Prostate gland (tissue), 2 donors: ENCODE measurements around the gene PMM1. TPM values are rescaled to one million over a fixed set of nuclear protein-coding genes. Genes with fewer than 3 reads are reported as not detected.

Source experiments
- DNase-seq: peaks from one replicate; pipeline ENCODE4 v3.0.0-alpha.2; 2019; ENCODE audit warnings: low spot score
- H3K27ac ChIP-seq, 2 donors: fragments of 200-600 bp; sonication (generic); 2 replicates each; pipeline ENCODE4 v1.5.1; 2017 to 2019
- H3K27me3 ChIP-seq: fragments of 200-600 bp; sonication (generic); replicated peaks from 2 replicates; pipeline ENCODE4 v1.5.1; 2019; ENCODE audit not compliant: insufficient read depth
- H3K36me3 ChIP-seq, 2 donors: fragments of 200-600 bp; sonication (generic); 1 replicate in 1 of 2; 2 replicates in 1 of 2; pipeline versions ENCODE4 v1.5.1 to v1.8.1; 2017 to 2019
- H3K4me1 ChIP-seq: fragments of 200-600 bp; sonication (generic); replicated peaks from 2 replicates; pipeline ENCODE4 v1.5.1; 2019
- H3K4me3 ChIP-seq, 2 donors: fragments of 200-600 bp; sonication (generic); 2 replicates each; pipeline ENCODE4 v1.5.1; 2017 to 2019
- H3K9me3 ChIP-seq: fragments of 200-600 bp; sonication (generic); 2 replicates; pipeline ENCODE4 v1.5.1; 2017
- CTCF ChIP-seq, 4 experiments: fragments of 200-600 bp in 2 of 4; fragments of 450-650 bp in 2 of 4; sonication (generic) in 2 of 4; IDR thresholded peaks; 1 replicate in 3 of 4; 2 replicates in 1 of 4; pipeline ENCODE4 v1.5.1; 2016 to 2019; ENCODE audit warnings: antibody characterized with exemption in 4 of 4, mild to moderate bottlenecking in 2 of 4, moderate library complexity in 2 of 4
- POLR2A ChIP-seq: fragments of 450-650 bp; IDR thresholded peaks from one replicate; pipeline ENCODE4 v1.6.1; 2016; ENCODE audit warnings: antibody characterized with exemption, mild to moderate bottlenecking
- POLR2AphosphoS5 ChIP-seq: sonication (generic); formaldehyde crosslinking; IDR thresholded peaks from one replicate; pipeline ENCODE4 v1.6.1; 2017; ENCODE audit warnings: antibody characterized with exemption
- WGBS: methylation state at CpG from one replicate; pipeline ENCODE4 v1.1.5; 2018; 5-methylcytosine and 5-hydroxymethylcytosine counted together
- intact Hi-C: fragments of 100-400 bp; cut with DNase I; formaldehyde crosslinking; loops from one replicate; pipeline ENCODE4 v1.14.2; 2022
- total RNA-seq, 2 donors: library from RNA; depleted of rRNA; stranded (reverse); fragments of >200 nt; gene quantifications; one replicate each; pipeline ENCODE4 v1.1.0, GENCODE V29; 2016

Gene PMM1
- total RNA-seq, 2 donors from 2014 or later, result 49.0 to 58.6 TPM

GRCh38 chr22:41625577-41625976 is 35.9 kb upstream of the PMM1 start:
- peaks cover 0 to 16% of the 10 kb centered on the region in 2 donors for H3K36me3 ChIP-seq

GRCh38 chr22:41621911-41622179 is 32.2 kb upstream of the PMM1 start:
- DNase-seq, result no peak
- TF ChIP-seq POLR2AphosphoS5, result no peak
- H3K27me3 ChIP-seq, result no peaks in the 10 kb centered on the region
- peaks cover 0 to 8% of the 10 kb centered on the region in 2 donors for H3K36me3 ChIP-seq
- H3K9me3 ChIP-seq, result no peaks in the 10 kb centered on the region
- peak overlapping the region; percentile 95 to 97 for H3K4me3 ChIP-seq
- peaks cover 5% of the 10 kb centered on the region for H3K4me1 ChIP-seq
- intact Hi-C loops, result loop anchor here (2.0 kb wide), 1 partner anchor 33 kb away; the partner anchor contains the start of gene PMM1
- peak overlapping the region; percentile 96 to 99 for H3K27ac ChIP-seq
- WGBS, result 3% methylated on average over 8 of the region's 8 CpGs

More at GRCh38 chr22:41625577-41625976, 35.9 kb upstream of the PMM1 start:
- TF ChIP-seq POLR2AphosphoS5 (no peak), POLR2A (no peak)
- H3K4me1 ChIP-seq, result peaks cover 5% of the 10 kb centered on the region
- H3K4me3 ChIP-seq, result no peak overlapping the region
- no peak for DNase-seq
- no peaks in the 10 kb centered on the region for H3K9me3 ChIP-seq
- intact Hi-C loops, result no loop called here
- 94% methylated on average over 7 of the region's 7 CpGs for WGBS
- no peaks in the 10 kb centered on the region for H3K27me3 ChIP-seq
- no peak overlapping the region for H3K27ac ChIP-seq

- Histone ChIP-seq H3K4me3 (peak within 1 kb of the TSS; percentile 95 to 97), H3K4me1 (peaks cover 5% of the 10 kb centered on the region), H3K27me3 (no peaks in the 10 kb centered on the region), H3K36me3 (peaks cover 0 to 7% of the 10 kb centered on the region in 2 donors), H3K9me3 (no peaks in the 10 kb centered on the region), H3K27ac (peak within 1 kb of the TSS; percentile 96 to 99)
- TF ChIP-seq CTCF (IDR thresholded peaks at IDR 0.05) (peak in 1 of 4 experiments; percentile 6), POLR2AphosphoS5 (peak; percentile 97), POLR2A (peak; percentile 78)
- intact Hi-C loops, result loop anchor here (2.0 kb wide), 1 partner anchor 33 kb away; the partner anchor contains the start of gene PMM1
- WGBS, result under 1% methylated on average over 69 of the region's 70 CpGs
- DNase-seq, result peak; percentile 100
These were observed 31.7 kb upstream of the PMM1 start, which contains the start of gene XRCC6 for GRCh38 chr22:41621099-41621910. TSS of gene XRCC6 (plus strand) at chr22:41621295. CDS start at chr22:41622005, 710 bp downstream.

DNA sequence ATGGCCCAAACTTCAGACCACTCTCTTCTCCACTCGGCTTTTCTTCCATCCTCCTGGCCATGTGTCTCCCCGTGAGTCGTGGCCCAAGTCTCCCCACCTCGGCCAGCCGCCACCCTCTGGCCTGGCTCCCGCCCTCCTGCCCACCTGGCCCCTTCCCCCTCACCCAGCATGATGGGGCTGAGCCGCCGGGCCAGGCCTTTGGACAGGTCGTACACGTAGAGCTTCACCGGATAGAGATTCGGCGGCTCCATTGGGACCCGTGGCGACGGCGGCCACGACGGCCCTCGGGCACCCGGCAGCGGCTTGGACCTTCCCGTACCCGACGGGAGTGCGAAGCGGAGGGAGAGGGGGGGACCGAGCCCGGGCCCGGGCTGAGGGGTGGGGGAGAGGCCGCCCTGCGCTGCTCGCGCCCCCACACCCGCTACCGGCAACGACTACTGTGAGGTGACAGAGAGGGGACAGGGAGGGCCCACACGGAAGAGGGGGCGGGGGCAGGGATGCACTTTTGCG is 31.0 kb upstream of the PMM1 start, which contains the start of gene DESI1:
DESI1 (minus strand) TSS at position 455 of the 510 bp plus-strand sequence; CDS start at position 251, 204 bp downstream.
- under 1% methylated on average over 40 of the region's 40 CpGs for WGBS
- Histone ChIP-seq H3K27me3 (no peaks in the 10 kb centered on the region), H3K4me1 (peaks cover 5% of the 10 kb centered on the region), H3K27ac (peak within 1 kb of the TSS; percentile 96 to 99), H3K4me3 (peak within 1 kb of the TSS; percentile 95 to 97), H3K36me3 (peaks cover 0 to 7% of the 10 kb centered on the region in 2 donors), H3K9me3 (no peaks in the 10 kb centered on the region)
- no peak for DNase-seq
- peak; percentile 78 for TF ChIP-seq POLR2A
- no peak for TF ChIP-seq CTCF (IDR thresholded peaks at IDR 0.05)
- no peak for TF ChIP-seq POLR2AphosphoS5
- intact Hi-C loops, result loop anchor here (2.0 kb wide), 1 partner anchor 32 kb away; the partner anchor contains the start of gene PMM1

- H3K36me3 ChIP-seq, result peaks cover 0 to 4% of the 10 kb centered on the region in 2 donors
- H3K9me3 ChIP-seq, result no peaks in the 10 kb centered on the region
- intact Hi-C loops, result loop anchor here (2.0 kb wide), 1 partner anchor 31 kb away; the partner anchor contains the start of gene PMM1
- peak overlapping the region; percentile 95 to 97 for H3K4me3 ChIP-seq
- 1% methylated on average over 24 of the region's 24 CpGs for WGBS
- peaks cover 5% of the 10 kb centered on the region for H3K4me1 ChIP-seq
- H3K27me3 ChIP-seq, result no peaks in the 10 kb centered on the region
- no peak for TF ChIP-seq POLR2AphosphoS5
- no peak for TF ChIP-seq POLR2A
- TF ChIP-seq CTCF (IDR thresholded peaks at IDR 0.05), result no peak
- DNase-seq, result peak; percentile 38
- H3K27ac ChIP-seq, result peak overlapping the region; percentile 96 to 99
These were observed 30.4 kb upstream of the PMM1 start for GRCh38 chr22:41619979-41620588.
